Neural progenitor cell (in vitro differentiated cells): ENCODE results near the gene OSGIN1.

Source experiments
- CTCF ChIP-seq: fragments of 200-600 bp; sonication (generic); IDR thresholded peaks from 2 replicates; pipeline ENCODE4 v1.5.1; 2017; ENCODE audit warnings: antibody characterized with exemption, mild to moderate bottlenecking
- EZH2 ChIP-seq: fragments of 200-600 bp; sonication (generic); IDR thresholded peaks from 2 replicates; pipeline ENCODE4 v1.6.1; 2017; ENCODE audit warnings: antibody characterized with exemption, mild to moderate bottlenecking, moderate library complexity
- EZH2phosphoT487 ChIP-seq: fragments of 200-600 bp; sonication (generic); IDR thresholded peaks from 2 replicates; pipeline ENCODE4 v1.6.1; 2017; ENCODE audit warnings: antibody characterized with exemption

GRCh38 chr16:83979441-83979840 is 26.4 kb downstream of the OSGIN1 start:
- no peak for TF ChIP-seq CTCF
- no peak for TF ChIP-seq EZH2phosphoT487
- no peak for TF ChIP-seq EZH2
